HepG2 (cell line): ENCODE results near the gene CNTF. TPM values are rescaled to one million over a fixed set of nuclear protein-coding genes. Genes with fewer than 3 reads are reported as not detected.
A peak's percentile ranks its signal among the peaks of the same experiment; 100 is the strongest.

Experiments
- ATF1 ChIP-seq: IDR thresholded peaks from 2 replicates; pipeline ENCODE4 v1.6.1; 2016; ENCODE audit warnings: mild to moderate bottlenecking, control low read depth
- CENPX ChIP-seq: sonication (generic); formaldehyde crosslinking; IDR thresholded peaks from 2 replicates; pipeline ENCODE4 v1.9.0; 2021; ENCODE audit warnings: mild to moderate bottlenecking, missing genetic modification reagents, moderate library complexity
- CHD2 ChIP-seq: IDR thresholded peaks from 2 replicates; pipeline ENCODE4 v1.6.1; 2011; ENCODE audit warnings: low read depth, low read length, improper control_type of control experiment
- EZH2 ChIP-seq: conservative IDR thresholded peaks from 2 replicates; pipeline ENCODE4 v1.6.1; 2012; ENCODE audit warnings: mild to moderate bottlenecking, low read depth, low read length, moderate library complexity
- KDM6A ChIP-seq: IDR thresholded peaks from 2 replicates; pipeline ENCODE4 v1.6.1; 2016; ENCODE audit warnings: low read depth
- MAX ChIP-seq: IDR thresholded peaks from 2 replicates; pipeline ENCODE4 v1.6.1; 2012; ENCODE audit warnings: inconsistent platforms
- RARA ChIP-seq: IDR thresholded peaks from 2 replicates; pipeline ENCODE4 v1.6.1; 2016; ENCODE audit warnings: missing genetic modification reagents, missing compliant biosample characterization
- REL ChIP-seq: sonication (generic); formaldehyde crosslinking; conservative IDR thresholded peaks from 2 replicates; pipeline ENCODE4 v1.8.0; 2022; ENCODE audit warnings: mild to moderate bottlenecking, missing genetic modification reagents, moderate library complexity
- ZBTB20 ChIP-seq: sonication (generic); formaldehyde crosslinking; IDR thresholded peaks from 2 replicates; pipeline ENCODE4 v1.8.1; 2023; ENCODE audit warnings: missing genetic modification reagents, low read depth, mild to moderate bottlenecking, borderline replicate concordance
- ZBTB21 ChIP-seq: sonication (generic); formaldehyde crosslinking; IDR thresholded peaks from 2 replicates; pipeline ENCODE4 v1.4.0; 2020; ENCODE audit warnings: missing genetic modification reagents
- ZFP36 ChIP-seq: fragments of 150-350 bp; IDR thresholded peaks from 2 replicates; pipeline ENCODE4 v1.6.1; 2018; ENCODE audit warnings: borderline replicate concordance, low read length, low read depth; ENCODE audit not compliant: partially characterized antibody
- ZFP82 ChIP-seq: sonication (generic); formaldehyde crosslinking; IDR thresholded peaks from 2 replicates; pipeline ENCODE4 v1.5.1; 2020; ENCODE audit warnings: mild to moderate bottlenecking, missing genetic modification reagents, borderline replicate concordance
- ZNF225 ChIP-seq: sonication (generic); formaldehyde crosslinking; IDR thresholded peaks from 2 replicates; pipeline ENCODE4 v1.4.0; 2020; ENCODE audit warnings: mild to moderate bottlenecking, missing genetic modification reagents
- ZNF382 ChIP-seq: sonication (generic); formaldehyde crosslinking; IDR thresholded peaks from 2 replicates; pipeline ENCODE4 v1.5.0; 2020; ENCODE audit warnings: missing genetic modification reagents, mild to moderate bottlenecking, borderline replicate concordance
- ZNF503 ChIP-seq: sonication (generic); formaldehyde crosslinking; IDR thresholded peaks from 2 replicates; pipeline ENCODE4 v1.4.0; 2020; ENCODE audit warnings: missing genetic modification reagents
- ZNF563 ChIP-seq: sonication (generic); formaldehyde crosslinking; IDR thresholded peaks from 2 replicates; pipeline ENCODE4 v1.8.0; 2022; ENCODE audit warnings: mild to moderate bottlenecking, moderate library complexity, missing genetic modification reagents
- ZNF660 ChIP-seq: sonication (generic); formaldehyde crosslinking; IDR thresholded peaks from 2 replicates; pipeline ENCODE4 v1.5.1; 2020; ENCODE audit warnings: mild to moderate bottlenecking, low read depth, missing genetic modification reagents, borderline replicate concordance
- ZNF772 ChIP-seq: sonication (generic); formaldehyde crosslinking; IDR thresholded peaks from 2 replicates; pipeline ENCODE4 v1.5.0; 2020; ENCODE audit warnings: mild to moderate bottlenecking, missing genetic modification reagents
- ZNF792 ChIP-seq: IDR thresholded peaks from 2 replicates; pipeline ENCODE4 v1.6.1; 2016
- polyA plus RNA-seq, 8 experiments: library from polyadenylated mRNA; depleted of rRNA in 3 of 8; stranded (reverse) in 7 of 8; unstranded in 1 of 8; fragments of >200 nt; fragmentation: Illumina TruSeq in 4 of 8; extraction: Trizol in 4 of 8; gene quantifications; 2 replicates each; pipeline versions ENCODE4 v1.2.1 to v1.2.3, GENCODE V29; 2011 to 2016; ENCODE audit warnings: low read depth in 4 of 8, missing spikeins in 1 of 8, mixed read lengths in 1 of 8; ENCODE audit not compliant: insufficient read depth in 1 of 8
- total RNA-seq, 5 experiments: library from RNA; depleted of rRNA; stranded (reverse); fragments of >200 nt; fragmentation: Illumina TruSeq; extraction: Trizol; gene quantifications; 2 replicates each; pipeline ENCODE4 v1.2.3, GENCODE V29; 2016; ENCODE audit warnings: low read depth in 1 of 5
- TF ChIP-seq, protein P1 (sequence below): sonication (generic); formaldehyde crosslinking; IDR thresholded peaks from 2 replicates; pipeline ENCODE4 v1.4.0; 2020; ENCODE audit warnings: missing genetic modification reagents
- TF ChIP-seq, protein P2 (sequence below): sonication (generic); formaldehyde crosslinking; IDR thresholded peaks from 2 replicates; pipeline ENCODE4 v1.5.1; 2020; ENCODE audit warnings: missing genetic modification reagents, mild to moderate bottlenecking, borderline replicate concordance
- TF ChIP-seq, protein P3 (sequence below): sonication (generic); formaldehyde crosslinking; IDR thresholded peaks from 2 replicates; pipeline ENCODE4 v1.5.0; 2020; ENCODE audit warnings: missing genetic modification reagents

Gene CNTF
- total and polyA plus RNA-seq, 2 of the 13 experiments (the other 11 are each of a cell fraction or from before 2014, with no cell fraction given) = 0.51 to 2.3 TPM

DNA sequence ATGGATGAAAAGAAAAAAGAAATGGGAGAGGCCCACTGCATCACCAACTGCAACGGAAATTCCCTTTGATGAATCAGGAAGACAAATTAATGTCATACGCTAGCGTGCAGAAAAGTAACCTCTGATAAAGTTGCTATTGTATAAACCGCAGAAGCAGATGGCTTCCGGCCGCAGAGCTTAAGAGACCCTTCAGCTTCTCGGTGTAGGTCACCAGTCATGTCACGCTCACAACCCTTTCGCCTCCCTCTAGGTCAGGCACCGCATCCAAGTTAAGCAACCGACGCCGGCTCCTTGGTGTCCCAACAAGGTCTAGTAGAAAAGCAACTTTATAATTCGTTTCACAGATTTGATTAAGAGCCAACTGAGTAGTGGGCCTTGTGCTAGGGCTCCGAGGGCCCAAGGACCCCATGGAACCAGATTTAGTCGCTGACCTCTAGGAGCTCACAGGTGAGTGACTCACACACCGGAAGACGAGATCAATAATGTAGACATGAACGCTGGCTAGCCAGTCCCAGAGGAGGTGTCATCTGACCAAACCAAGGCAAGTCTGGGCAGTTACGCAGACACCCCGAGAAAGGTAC is 44.8 kb upstream of the CNTF start (continued):
- TF ChIP-seq MAX (no peak; the same call in 1 of the 2 replicates), CENPX (CRISPR knock-in tag) (no peak), ZFP82 (CRISPR knock-in tag) (no peak), ZNF792 (CRISPR knock-in tag) (no peak), ZNF772 (no peak), ZNF563 (CRISPR knock-in tag) (no peak), ZNF660 (CRISPR knock-in tag) (no peak), ZFP36 (no peak), ZNF503 (CRISPR knock-in tag) (no peak), ZBTB21 (CRISPR knock-in tag) (no peak), ATF1 (no peak), RARA (0 out of 2 replicates have a peak, but pooled peaks have one; percentile 13), KDM6A (CRISPR knock-in tag) (no peak), EZH2 (no peak), ZBTB20 (CRISPR knock-in tag) (0 out of 2 replicates have a peak, but pooled peaks have one; percentile 26), ZNF225 (peak; percentile 55; the same call in 1 of the 2 replicates), CHD2 (no peak), ZNF382 (no peak), REL (no peak)
- TF ChIP-seq, protein P1, sequence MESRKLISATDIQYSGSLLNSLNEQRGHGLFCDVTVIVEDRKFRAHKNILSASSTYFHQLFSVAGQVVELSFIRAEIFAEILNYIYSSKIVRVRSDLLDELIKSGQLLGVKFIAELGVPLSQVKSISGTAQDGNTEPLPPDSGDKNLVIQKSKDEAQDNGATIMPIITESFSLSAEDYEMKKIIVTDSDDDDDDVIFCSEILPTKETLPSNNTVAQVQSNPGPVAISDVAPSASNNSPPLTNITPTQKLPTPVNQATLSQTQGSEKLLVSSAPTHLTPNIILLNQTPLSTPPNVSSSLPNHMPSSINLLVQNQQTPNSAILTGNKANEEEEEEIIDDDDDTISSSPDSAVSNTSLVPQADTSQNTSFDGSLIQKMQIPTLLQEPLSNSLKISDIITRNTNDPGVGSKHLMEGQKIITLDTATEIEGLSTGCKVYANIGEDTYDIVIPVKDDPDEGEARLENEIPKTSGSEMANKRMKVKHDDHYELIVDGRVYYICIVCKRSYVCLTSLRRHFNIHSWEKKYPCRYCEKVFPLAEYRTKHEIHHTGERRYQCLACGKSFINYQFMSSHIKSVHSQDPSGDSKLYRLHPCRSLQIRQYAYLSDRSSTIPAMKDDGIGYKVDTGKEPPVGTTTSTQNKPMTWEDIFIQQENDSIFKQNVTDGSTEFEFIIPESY (CRISPR knock-in tag) = no peak
- TF ChIP-seq, protein P2, sequence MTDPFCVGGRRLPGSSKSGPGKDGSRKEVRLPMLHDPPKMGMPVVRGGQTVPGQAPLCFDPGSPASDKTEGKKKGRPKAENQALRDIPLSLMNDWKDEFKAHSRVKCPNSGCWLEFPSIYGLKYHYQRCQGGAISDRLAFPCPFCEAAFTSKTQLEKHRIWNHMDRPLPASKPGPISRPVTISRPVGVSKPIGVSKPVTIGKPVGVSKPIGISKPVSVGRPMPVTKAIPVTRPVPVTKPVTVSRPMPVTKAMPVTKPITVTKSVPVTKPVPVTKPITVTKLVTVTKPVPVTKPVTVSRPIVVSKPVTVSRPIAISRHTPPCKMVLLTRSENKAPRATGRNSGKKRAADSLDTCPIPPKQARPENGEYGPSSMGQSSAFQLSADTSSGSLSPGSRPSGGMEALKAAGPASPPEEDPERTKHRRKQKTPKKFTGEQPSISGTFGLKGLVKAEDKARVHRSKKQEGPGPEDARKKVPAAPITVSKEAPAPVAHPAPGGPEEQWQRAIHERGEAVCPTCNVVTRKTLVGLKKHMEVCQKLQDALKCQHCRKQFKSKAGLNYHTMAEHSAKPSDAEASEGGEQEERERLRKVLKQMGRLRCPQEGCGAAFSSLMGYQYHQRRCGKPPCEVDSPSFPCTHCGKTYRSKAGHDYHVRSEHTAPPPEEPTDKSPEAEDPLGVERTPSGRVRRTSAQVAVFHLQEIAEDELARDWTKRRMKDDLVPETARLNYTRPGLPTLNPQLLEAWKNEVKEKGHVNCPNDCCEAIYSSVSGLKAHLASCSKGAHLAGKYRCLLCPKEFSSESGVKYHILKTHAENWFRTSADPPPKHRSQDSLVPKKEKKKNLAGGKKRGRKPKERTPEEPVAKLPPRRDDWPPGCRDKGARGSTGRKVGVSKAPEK = no peak
- TF ChIP-seq, protein P3, sequence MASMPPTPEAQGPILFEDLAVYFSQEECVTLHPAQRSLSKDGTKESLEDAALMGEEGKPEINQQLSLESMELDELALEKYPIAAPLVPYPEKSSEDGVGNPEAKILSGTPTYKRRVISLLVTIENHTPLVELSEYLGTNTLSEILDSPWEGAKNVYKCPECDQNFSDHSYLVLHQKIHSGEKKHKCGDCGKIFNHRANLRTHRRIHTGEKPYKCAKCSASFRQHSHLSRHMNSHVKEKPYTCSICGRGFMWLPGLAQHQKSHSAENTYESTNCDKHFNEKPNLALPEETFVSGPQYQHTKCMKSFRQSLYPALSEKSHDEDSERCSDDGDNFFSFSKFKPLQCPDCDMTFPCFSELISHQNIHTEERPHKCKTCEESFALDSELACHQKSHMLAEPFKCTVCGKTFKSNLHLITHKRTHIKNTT (CRISPR knock-in tag) = no peak
